NOMO-1 (cell line): ENCODE results near the gene POP5.

ENCODE experiments used
- DNase-seq, 2 experiments: peaks; one replicate each; lab custom pipeline; 2025; ENCODE audit not compliant: unreplicated experiment in 2 of 2; lab: John Stamatoyannopoulos, UW

The POP5 gene

DNA sequence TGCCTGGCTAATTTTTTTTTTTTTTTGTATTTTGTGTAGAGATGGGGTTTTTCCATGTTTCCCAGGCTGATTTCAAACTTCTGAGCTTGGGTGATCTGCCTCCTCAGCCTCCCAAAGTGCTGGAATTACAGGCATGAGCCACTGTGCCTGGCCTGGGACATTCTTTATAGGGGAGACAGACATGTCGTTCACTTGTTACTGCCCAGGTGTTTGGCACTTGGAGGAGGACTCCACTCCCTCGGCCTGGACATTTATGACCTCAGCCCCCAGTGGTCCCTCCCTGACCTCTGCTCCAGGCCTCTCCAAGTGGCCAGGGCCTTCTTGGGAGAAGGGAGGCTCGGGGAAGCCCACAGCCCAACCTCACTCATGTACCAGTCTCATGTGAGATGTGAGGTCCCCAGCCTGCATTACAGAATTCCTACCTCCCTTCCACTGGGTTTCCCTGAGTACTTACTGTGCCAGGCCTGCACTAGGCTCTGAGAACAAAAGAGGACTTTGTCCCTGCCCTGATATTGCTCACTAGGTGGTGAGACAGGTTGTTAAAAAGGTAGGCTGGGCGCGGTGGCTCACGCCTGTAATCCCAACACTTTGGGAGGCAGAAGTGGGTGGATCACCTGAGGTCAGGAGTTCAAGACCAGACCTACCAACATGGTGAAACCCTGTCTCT lies 9.7 kb upstream of the POP5 start:
- no peak for DNase-seq

DNA sequence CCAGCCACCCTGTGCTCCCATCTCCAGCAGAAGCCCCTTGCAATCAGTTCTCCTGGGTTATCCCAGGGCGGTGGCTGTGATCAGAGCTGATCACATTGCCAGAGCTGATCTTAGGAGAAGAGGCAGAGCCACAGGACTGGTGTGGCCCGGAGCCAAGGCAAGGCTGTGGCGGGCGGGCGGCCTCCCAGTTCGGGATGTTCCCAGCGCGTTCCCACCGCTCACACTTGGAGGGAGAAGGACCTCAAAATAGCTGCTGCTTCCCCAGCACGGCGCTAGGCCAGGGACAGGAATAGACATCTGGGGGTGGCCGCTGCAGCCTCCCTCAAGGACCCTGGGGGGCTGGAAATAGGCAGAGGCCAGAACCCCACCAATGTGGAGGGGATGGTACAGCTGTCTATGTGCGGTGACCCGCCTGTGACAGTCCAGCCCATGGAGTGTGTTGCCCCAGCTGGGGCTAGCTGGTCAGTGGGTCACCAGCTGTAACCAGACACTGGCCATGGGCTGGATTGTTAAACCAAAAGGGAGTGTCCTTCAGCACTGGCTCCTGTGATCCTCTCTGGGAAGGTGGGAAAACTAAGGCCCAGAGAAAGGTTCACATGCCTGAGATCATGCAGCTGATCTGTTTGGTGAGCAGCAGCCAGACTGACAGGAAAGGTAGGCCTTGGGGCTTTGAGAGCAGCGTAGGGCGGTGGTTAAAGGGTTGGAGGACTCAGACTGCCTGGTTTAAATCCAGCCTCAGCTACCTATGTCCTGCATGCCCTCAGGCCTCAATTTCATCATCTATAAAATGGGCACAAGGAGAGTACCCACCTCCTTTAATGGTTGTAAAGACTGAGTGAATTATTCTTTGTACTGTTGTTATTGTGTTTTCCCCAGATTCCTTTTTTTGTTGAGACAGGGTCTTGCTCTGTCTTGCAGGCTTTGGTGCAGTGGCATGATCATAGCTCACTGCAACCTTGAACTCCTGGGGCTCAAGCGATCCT lies 8.0 kb upstream of the POP5 start:
- DNase-seq, result no peak

DNA sequence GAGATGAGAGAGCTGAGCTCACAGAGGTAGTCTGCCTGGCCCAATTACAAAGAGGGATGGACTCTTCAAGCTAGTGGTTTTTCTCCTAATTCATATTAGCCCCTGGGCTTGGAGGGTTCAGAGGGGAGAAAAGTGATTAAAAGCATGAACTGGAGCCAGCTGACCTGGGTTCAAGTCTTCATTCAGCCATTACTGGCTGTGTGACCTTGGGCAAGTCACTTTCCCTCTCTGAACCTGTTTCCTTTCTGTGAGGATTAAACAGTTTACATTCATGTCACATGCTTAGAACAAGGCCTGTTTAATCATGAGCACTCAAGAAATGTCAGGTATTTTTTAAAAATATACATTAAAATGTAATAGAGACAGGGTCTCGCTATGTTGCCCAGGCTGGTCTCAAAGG lies 7.2 kb upstream of the POP5 start:
- no peak for DNase-seq

DNA sequence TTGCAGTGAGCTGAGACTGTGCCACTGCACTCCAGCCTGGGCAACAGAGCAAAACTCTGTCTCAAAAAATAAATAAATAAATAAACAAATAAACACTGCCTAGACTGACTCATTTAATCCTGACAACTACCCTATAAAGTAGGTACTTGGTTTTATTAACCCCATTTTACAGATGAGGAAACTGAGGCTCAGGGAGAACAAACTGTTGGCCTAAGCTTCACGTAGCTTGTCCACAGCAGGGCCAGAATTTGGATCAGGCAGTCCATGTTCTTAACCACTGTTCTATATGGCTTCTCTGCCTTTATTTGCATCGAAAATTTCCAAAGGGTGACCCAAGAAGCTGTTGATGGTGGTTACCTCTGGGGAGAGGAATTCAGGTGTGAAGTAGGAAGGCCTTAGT lies 5.7 kb upstream of the POP5 start:
- DNase-seq, result no peak

DNA sequence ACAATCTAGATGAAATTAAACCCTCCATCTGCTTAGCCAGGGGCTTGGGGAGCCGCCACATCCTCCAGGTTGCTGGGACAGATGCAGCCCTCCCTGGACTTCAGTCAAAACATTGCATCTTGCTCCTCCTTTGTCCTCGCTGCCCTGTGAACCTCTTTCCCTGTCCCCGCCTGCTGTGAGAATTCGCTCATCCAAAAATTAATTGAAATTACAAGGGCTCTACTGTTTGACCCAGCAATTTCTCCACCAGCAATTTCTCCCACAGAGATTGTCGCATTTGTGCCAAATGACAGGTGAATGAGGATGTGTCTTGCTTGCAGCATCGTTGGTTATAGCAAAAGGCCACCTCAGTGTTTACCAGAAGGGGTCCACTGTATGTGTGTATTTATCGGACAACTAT lies 5.0 kb upstream of the POP5 start:
- DNase-seq, result no peak

DNA sequence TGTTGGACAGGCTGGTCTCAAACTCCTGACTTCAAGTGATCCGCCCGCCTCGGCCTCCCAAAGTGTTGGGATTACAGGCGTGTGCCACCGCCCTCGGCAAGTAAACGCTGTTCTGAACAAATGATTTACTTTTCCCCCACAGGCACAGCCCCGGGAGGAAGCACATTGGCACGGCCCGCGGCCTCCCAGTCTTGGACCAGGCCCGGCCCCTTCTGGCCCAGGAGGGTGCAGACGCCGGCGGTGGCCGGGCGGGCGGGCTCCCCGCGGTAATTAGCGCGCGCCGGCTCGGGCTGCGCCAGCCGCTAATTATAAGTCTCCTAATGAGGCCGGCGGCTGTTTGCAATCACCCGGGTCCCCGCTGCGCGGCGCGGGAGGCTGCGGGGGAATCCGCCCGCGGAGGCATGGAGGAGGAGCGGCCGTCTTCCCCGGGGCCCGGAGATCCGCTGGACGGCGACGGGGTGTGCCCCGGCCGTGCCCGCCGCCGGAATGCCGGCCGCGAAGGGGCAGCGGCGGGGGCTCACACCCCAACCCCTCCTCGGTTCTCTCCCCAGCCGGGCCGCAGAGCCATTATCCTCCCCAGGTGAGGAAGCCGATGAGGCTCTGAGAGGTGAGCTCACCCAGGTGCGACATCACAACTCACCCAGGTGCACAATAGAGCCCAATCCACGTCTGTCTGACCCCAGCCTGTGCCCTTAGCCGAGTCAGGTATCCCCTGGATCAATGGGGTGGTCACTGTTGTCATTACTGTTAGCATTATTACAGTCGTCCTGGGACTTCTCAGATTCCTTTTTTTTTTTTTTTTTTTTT lies 3.3 kb upstream of the POP5 start:
- DNase-seq, result peak; percentile 63 to 76

DNA sequence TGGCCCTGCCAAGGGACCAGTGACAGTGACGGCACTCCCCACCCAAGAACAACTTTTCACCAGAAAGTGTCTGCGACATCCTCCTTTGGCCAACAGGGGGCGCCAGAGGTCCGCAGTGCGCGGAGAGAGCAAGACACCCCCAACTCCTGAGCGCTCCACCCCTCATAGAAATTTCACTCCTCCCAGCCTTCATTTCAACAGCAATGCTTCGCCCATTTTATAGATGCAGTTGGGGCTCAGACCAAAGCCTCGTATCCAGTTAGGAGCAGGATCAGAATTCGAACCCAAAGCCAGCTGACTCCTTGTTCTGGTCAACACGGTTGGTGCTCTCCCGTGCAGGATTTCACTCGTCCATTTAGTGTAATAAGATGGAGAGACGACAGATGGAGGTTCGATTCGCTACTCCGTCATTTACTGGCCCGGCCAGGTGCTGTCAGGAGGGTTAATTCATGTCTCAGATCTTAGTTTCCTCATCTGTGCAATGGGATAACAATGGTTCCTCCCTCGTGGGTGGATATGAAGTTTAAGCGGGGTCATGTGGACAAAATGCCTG lies 2.4 kb upstream of the POP5 start:
- DNase-seq, result peak; percentile 83 to 84

DNA sequence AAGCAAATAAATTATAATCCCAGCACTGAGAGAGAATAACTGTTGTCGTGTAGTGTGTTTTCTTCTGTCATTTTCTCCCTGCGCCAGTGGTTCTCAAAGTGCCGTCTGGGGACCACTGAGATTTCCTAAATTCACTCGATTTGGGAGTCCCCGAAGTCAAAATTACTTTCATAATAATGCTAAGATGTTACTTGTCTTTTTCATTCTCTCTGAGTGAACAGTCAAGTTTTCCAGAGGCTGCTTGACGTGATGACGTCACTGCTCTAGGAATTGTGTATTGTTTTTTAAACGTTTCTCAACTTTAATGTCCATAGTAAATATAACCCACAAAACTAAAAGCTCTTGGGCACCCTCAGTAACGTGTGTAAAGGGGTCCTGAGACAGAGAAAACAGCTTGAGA lies 796 bp upstream of the POP5 start:
- DNase-seq, result no peak

DNA sequence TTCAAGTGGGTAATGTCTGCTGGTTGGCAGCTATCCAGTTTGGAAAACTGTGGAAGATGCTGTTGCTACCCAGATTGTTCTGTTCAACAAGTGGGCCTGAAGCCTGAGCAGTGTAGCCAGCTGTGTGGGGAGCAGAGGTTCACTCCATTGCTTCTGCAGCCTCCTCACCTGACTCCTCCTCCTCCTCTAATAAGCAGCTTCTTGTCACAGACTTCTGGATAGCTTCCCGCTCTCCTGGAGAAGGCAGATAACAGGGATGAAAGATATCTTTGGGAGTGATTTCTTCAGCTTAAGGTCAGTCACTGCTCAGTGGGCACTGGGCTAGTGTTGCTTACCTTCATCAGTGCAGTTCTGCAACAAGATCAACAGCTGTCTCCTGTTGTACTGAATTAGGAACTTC lies 2.0 kb downstream of the POP5 start:
- no peak for DNase-seq

DNA sequence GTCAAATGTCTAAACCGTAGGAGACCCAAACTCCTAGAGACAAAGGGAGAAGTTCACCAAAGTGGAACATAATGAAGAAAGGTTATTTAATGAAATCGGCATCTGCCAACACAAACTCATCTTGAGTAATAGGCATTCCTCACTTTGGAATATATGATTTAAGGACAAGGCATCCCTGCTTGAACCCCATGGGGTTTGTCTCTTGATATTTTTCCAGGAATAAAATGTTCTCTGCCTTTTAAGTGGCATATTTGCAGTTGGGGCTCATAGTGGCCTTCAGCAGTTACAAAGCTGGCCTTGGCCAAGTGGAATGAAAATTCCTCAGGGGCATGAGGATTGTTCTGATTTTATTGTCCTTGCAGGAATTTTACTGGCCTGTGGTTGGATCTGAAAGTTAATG lies 7.1 kb downstream of the POP5 start:
- DNase-seq, result no peak

DNA sequence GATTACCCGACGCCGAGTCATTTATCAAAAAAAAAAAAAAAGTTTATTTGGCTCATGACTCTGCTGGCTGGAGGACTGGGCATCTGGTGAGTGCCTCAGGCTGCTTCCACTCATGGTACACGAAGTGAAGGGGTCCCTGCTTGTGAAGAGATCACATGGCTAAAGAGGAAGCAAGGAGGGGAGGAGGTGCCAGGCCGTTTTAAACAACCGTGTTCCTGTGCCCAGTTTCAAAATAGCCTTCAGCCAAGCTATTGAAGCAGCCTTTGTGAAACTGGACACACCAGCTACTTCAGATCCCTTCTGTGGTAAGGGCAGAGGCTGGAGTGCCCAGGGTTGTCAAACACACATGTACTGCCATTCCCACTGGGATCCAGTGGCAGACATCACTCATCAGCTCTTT lies 7.6 kb downstream of the POP5 start:
- peak in 1 of 2 experiments; percentile 8 for DNase-seq

DNA sequence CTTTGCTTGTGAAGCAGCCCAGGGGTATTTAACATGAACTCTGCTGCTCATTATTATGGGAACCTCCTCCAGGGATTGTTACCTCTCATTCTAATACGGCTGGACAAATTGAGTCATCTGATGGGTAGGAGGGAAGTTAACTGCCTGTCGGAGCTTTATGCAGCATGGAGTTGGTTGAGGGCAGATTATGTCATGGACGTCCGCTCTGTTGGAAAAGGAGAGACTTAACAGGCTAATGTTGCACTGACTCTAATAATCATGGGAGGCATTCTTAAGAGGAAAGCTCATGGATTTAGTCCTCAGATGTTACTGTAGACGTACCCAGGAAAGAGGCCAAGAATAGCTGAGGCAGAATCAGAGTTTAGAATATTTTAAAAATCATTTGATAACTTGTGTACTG lies 9.9 kb downstream of the POP5 start:
- no peak for DNase-seq

DNA sequence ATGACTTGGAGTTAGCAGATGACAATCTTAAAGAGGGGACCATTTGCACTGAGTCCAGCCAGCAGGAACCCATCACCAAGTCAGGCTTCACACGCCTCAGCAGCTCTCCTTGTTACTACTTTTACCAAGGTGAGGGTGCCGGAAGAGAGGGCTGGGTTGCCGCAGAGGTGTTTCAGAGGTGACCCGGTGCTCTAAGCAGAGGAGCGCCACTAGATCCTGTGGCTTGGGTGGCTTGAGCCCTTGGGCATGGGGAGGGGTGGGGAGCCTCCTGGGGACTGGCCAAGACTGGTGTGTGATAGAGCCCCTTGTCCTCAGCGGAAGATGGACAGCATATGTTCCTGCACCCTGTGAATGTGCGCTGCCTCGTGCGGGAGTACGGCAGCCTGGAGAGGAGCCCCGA lies 17.7 kb downstream of the POP5 start:
- DNase-seq, result no peak

DNA sequence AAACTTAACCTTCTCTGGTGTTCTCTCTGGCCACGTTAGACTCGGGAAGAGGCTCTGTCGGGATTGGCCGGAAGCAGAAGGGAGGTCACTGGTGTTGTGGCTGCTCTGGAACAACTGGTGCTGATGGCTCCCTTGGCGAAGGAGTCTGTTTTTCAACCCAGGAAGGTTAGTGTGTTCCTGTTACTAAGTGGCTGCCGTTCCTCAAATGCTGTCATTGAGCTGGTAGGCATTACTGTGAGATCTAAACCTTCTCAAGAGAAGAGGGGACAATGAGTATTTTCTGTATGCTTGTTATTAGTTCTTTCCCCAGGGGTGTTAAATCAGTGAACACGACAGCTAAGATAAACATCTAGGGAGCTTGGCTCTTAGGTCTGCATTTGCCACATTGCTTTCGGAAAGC lies 18.3 kb downstream of the POP5 start:
- DNase-seq, result no peak

DNA sequence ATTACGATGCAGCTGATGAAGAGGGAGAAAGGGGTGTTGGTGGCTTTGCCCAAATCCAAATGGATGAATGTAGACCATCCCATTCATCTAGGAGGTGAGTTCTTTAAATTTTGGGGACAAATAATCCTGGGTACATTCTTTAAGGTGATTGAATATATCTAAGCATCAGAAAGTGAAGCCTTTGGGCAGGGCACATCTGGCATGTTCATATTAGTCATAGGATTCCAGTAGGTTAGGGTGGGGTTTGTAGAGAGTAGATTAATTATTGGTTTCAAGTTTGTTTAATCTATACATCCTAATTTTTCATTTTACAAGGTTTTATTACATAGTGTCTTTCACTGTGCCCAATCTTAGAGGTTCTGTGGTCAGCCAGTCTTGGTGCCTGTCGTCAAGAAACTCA lies 23.6 kb downstream of the POP5 start:
- DNase-seq, result no peak

DNA sequence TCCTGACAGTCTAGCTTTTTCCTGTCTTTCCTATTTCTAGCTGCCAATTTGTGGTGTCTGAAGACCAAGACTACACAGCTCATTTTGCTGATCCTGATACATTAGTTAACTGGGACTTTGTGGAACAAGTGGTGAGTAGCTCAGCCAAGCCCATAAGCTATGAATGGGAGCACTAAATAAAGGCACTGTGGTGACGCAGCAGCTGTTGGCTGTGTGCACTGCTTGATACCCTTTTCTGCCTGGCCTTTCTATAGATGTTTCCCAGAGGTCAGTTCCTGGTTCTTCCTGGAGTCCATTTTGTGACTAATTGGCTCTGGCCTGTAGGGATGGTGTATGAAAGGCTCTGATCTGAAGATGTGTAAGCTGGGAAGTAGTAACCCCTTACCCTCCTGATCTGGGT lies 26.5 kb downstream of the POP5 start:
- no peak for DNase-seq

DNA sequence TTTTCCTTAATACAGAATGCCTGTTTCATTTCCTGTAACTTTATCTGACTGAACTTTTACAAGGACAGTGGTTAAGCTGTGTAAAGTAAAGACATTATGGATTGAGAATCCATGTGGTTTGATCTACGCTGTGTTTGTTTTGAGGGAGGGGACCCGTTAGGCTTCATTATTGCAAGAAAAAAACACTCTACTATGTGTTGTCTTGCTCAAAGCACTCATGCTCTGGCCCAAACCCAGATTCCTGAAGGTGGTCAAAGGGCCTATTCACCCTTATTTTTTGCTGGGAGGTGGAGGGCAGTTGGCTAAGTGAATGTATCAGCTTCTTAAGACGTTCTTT lies 35.2 kb downstream of the POP5 start:
- no peak for DNase-seq

DNA sequence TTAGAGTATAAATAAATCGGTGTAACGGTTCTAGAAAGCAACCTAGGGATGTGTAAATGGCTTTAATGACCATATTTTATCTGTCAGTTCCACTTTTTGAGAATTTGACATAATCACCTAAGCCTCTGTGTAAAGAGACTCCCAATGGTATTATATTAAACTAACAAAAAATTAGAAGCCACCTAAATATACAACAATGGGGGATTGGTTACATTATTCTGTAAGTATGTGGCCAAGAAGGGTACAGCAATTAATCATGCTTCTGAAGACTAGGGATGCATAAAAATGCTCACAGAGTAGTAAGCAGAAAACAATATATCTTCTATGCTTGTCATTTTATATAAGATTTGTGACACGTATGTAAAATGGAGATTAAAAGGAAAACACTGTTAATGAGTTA lies 36.5 kb downstream of the POP5 start:
- no peak for DNase-seq

DNA sequence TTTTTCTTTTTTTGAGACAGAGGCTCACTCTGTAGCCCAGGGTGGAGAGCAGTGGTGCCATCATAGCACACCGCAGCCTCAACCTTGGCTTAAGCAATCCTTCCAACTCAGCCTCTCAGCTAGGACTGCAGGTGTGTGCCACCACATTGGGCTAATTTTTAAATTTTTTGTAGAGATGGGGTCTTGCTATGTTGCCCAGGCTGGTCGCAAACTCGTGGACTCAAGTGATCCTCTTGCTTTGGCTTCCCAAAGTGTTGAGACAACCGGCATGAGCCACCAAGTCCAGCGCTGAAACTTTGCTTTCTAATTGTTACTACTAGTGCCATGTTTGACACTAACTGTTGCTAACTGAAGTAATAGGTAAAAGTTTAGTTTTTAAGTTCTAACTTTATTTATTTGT lies 39.0 kb downstream of the POP5 start:
- no peak for DNase-seq

DNA sequence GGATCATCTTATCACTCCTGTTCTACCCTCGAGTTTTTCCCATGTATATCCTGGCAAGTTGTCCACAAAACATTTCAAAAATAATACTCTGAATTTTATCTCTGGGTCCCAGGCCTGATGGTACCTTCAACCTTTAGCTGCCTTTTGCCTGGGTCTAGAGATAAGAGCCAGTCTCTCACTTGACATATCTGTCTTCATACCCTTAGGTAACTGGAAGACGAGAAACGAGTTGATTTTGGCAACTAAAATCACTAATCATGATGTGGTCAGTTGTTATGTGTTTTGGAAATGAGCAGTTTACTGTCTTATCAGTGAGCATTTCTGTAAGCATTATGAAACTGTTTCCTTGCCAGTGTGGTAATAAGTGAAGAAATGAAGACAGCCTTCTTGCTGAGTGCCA lies 40.8 kb downstream of the POP5 start:
- DNase-seq, result peak; percentile 8 to 42

DNA sequence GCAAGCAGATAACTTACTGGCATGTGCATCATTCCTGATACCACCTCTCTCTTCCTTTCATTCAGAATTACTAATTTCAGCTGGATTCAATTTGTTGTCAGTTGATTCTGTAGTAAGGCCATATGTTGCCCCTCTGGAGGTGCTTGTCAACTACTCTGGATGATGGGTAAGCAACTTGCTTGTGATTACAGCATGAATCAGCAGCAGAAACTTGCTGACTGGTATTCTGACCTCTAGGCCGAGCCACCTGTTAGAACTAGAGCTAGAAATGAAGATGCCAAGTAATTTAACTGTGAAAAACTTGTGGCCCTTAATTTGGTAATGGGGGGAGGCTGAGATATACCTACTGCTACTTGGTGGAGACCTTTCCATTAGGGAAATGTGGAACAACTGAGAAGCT lies 41.9 kb downstream of the POP5 start:
- DNase-seq, result no peak
